Thymus (tissue), 11 donors: ENCODE data around the gene PBX4. TPM values are rescaled to one million over a fixed set of nuclear protein-coding genes. Genes with fewer than 3 reads are reported as not detected.

Source experiments
- DNase-seq, 9 donors: peaks; one replicate each; pipeline ENCODE4 v3.0.0-alpha.2; 2013; ENCODE audit warnings: low spot score in 9 of 9, low read depth in 6 of 9, missing footprints in 1 of 9
- H3K27ac ChIP-seq, 2 donors: one replicate each; pipeline ENCODE4 v1.5.1; 2013; ENCODE audit warnings: control low read depth in 1 of 2, low read depth in 1 of 2, low read length in 1 of 2, mild to moderate bottlenecking in 1 of 2, moderate library complexity in 1 of 2
- H3K27me3 ChIP-seq, 2 donors: one replicate each; pipeline ENCODE4 v1.5.1; 2013; ENCODE audit warnings: low read length in 1 of 2; ENCODE audit not compliant: control insufficient read depth in 2 of 2, insufficient read depth in 1 of 2
- H3K36me3 ChIP-seq, 2 donors: one replicate each; pipeline ENCODE4 v1.5.1; 2013; ENCODE audit warnings: low read length in 1 of 2, mild to moderate bottlenecking in 1 of 2, moderate library complexity in 1 of 2; ENCODE audit not compliant: control insufficient read depth in 2 of 2, insufficient read depth in 2 of 2
- H3K4me1 ChIP-seq, 2 donors: one replicate each; pipeline ENCODE4 v1.5.1; 2013; ENCODE audit warnings: low read length in 2 of 2; ENCODE audit not compliant: control insufficient read depth in 2 of 2, insufficient read depth in 2 of 2
- H3K4me3 ChIP-seq, 2 donors: one replicate each; pipeline ENCODE4 v1.5.1; 2013; ENCODE audit warnings: low read length in 2 of 2, control low read depth in 1 of 2, mild to moderate bottlenecking in 1 of 2
- H3K9me3 ChIP-seq, 2 donors: one replicate each; pipeline ENCODE4 v1.5.1; 2013; ENCODE audit warnings: low read length in 1 of 2, mild to moderate bottlenecking in 1 of 2; ENCODE audit not compliant: control insufficient read depth in 2 of 2, insufficient read depth in 1 of 2
- WGBS: extraction: QIAGEN DNeasy Blood & Tissue Kit; methylation state at CpG from one replicate; pipeline ENCODE4 v1.1.7; 2013; 5-methylcytosine and 5-hydroxymethylcytosine counted together
- polyA plus RNA-seq: library from polyadenylated mRNA; stranded (reverse); fragments of 200-250 nt; gene quantifications from one replicate; pipeline ENCODE4 v1.2.3, GENCODE V29; 2013
- total RNA-seq: library from RNA; stranded (reverse); fragments of 120-200 nt; gene quantifications from one replicate; pipeline ENCODE4 v1.2.4, GENCODE V29; 2013
- donor health status: healthy.

The PBX4 gene
- total and polyA plus RNA-seq, 2 donors, result 4.1 to 26.7 TPM

DNA sequence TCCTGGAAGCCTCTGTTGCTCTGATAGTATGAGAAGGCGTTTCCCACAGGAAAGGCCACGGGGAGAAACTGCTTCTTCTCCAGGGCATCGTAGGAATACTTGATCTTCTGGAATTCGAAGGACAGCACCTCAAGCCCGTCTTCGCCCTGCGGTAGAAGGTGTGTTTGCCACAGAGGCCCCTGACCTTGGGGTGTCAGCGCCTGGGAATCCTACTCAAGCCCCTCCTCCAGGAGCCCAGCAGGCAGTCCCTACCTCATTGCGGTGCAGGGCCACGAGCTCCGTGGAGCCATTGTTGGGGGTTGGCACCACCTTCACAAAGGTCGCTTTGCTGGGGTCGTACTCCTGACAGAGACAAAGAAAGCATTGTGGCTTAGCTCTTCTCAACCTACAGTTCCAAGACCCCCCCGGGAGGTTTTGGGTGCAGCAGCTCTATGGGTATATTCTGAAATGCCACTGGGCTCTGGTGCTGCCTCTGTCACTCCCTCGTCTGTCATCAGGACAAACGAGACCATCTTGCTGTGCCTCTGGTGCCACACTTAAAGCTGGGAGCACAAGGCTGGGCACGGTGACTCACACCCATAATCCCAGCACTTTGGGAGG lies 41.3 kb upstream of the PBX4 start:
- DNase-seq, result no peak
- peaks cover 6 to 23% of the 10 kb centered on the region in 2 donors for H3K4me1 ChIP-seq
- no peaks in the 10 kb centered on the region for H3K27me3 ChIP-seq
- WGBS, result 97% methylated on average over 17 of the region's 17 CpGs
- peaks cover 0 to 3% of the 10 kb centered on the region in 2 donors for H3K9me3 ChIP-seq
- H3K27ac ChIP-seq, result no peak overlapping the region
- peaks cover 54 to 57% of the 10 kb centered on the region in 2 donors for H3K36me3 ChIP-seq
- no peak overlapping the region for H3K4me3 ChIP-seq

DNA sequence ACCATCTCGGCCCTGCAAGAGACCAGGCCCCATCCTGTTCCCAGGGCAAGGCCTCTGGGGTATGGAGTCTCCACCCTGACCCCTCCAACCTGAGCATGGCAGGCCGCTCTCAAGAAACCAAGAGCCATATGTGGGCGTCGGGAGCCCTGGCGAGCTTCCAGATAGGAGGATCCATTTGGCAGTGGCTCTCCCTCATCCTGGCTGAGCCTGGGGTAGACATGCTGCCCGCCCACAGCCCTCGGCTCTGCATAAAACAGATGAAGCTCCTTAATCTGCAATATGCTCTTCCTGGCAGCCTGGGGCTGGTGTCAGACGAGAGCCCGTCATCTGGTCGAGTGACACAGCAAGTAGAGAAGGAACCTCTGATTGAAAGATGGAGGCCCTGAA lies 38.9 kb upstream of the PBX4 start:
- no peak for DNase-seq
- Histone ChIP-seq H3K4me1 (peaks cover 0 to 12% of the 10 kb centered on the region in 2 donors), H3K9me3 (no peaks in the 10 kb centered on the region), H3K27ac (no peak overlapping the region), H3K27me3 (no peaks in the 10 kb centered on the region), H3K36me3 (peaks cover 77 to 79% of the 10 kb centered on the region in 2 donors), H3K4me3 (no peak overlapping the region)
- 96% methylated on average over 10 of the region's 10 CpGs for WGBS

DNA sequence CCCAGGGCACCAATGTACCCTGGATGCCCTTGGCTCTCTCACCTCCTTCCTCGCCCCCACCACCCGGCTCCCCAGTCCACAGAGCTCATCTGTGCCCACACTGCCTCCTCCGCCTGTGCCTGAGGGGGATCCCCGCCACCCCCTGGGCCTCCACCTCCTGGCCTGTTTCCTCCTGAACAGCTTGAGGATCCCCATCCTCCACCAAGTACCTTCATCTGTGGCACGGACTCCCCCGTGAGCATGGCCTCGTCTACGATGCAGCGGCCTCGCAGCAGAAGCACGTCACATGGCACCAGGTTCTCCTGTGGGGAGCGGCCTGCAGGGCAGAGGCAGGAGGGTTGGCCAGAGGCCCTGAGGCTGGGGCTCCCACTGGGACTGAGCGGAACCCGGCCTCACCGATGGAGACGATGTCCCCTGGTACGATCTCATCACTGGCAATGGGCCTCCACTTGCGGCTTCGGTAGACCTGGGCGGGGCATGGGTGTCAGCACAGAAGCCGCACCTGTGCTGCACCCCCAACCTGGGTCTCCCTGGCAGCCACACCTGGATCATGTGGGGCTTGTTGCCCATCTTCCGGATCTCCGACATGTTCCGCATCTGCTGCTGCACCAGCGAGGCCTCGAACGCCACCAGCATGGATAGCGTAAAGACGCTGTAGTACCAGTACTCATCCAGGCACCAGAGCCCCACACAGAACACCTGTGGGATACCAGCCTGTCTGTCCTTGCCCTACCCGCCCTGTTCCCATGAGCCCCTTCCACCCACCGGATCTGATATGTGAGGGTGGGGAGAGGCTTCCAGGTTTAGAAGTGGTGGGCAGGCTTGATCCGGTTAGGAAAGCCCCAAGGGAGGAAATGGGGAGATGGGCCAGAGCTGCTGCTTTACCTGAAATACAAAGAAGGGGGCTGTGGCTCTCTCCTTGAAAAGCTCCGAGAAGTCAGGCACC lies 38.2 kb upstream of the PBX4 start:
- Histone ChIP-seq H3K9me3 (no peaks in the 10 kb centered on the region), H3K36me3 (peaks cover 84 to 85% of the 10 kb centered on the region in 2 donors), H3K27ac (no peak overlapping the region), H3K4me3 (no peak overlapping the region), H3K27me3 (no peaks in the 10 kb centered on the region), H3K4me1 (peaks cover 0 to 5% of the 10 kb centered on the region in 2 donors)
- whole genome bisulfite sequencing, result 97% methylated on average over 33 of the region's 33 CpGs
- DNase-seq, result no peak

DNA sequence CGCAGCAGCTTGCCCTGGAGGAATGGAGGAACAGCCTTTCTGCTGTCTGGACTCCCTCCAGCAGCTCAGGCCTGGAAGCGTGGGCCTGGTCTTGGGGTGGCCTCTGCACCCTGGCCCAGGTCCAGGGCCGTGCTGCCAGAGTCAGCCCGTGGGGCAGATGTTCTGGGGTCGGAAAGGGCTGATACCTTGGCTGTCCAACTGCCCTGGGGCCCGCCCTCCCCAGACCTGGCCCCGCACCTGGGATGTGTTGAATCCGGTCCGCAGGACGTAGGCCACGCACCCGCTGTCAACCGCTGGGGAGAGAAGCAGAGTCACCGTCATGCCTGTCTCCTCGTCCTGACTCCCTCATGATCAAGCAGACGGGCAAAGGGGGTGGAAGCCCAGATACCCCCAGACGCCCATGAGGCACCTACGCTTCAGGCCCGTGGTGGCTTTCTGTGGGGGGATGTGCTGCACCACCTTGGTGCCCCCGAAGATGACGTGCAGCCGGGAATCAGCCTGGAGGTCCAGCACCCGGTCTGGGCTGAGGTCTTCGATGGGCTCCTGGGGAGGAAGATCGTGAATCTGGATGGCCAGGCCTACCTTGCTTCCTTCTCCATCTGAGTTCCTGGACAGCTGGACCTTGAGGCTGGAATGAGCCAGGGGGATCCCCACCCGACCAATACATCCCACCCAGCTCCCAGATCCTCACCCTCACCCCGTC lies 37.3 kb upstream of the PBX4 start:
- no peak for DNase-seq
- no peaks in the 10 kb centered on the region for H3K27me3 ChIP-seq
- no peaks in the 10 kb centered on the region for H3K9me3 ChIP-seq
- peaks cover 91 to 93% of the 10 kb centered on the region in 2 donors for H3K36me3 ChIP-seq
- no peaks in the 10 kb centered on the region for H3K4me1 ChIP-seq
- no peak overlapping the region for H3K27ac ChIP-seq
- no peak overlapping the region for H3K4me3 ChIP-seq
- 98% methylated on average over 27 of the region's 27 CpGs for WGBS

DNA sequence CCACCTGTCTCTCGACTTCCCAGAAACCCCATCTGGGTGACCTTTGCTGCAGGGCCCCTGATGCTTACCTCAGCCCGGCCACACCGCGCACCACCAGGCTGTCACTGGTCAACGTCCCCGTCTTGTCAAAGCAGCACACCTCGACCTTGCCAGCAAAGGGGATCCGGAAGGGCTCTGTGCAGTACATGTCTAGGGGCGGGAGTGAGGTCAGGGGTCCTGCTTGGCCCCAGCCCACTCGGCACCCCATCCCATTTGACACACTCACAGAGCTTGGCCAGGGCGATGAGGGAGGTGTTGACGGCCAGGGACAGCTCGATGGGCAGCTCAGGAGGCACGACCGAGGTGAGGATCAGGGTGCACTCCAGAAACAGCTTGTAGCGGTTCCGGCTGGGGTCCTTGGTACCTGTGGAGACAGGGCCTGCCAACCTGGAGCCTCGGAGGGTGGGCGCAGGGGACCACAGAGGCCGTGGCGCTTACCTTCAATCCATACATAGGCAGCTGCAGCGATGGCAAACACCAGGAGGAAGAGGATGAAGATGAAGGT lies 36.6 kb upstream of the PBX4 start:
- no peak for DNase-seq
- no peak overlapping the region for H3K4me3 ChIP-seq
- H3K36me3 ChIP-seq, result peaks cover 98 to 100% of the 10 kb centered on the region in 2 donors
- H3K27me3 ChIP-seq, result no peaks in the 10 kb centered on the region
- H3K9me3 ChIP-seq, result no peaks in the 10 kb centered on the region
- WGBS, result 97% methylated on average over 22 of the region's 22 CpGs
- H3K4me1 ChIP-seq, result no peaks in the 10 kb centered on the region
- no peak overlapping the region for H3K27ac ChIP-seq

DNA sequence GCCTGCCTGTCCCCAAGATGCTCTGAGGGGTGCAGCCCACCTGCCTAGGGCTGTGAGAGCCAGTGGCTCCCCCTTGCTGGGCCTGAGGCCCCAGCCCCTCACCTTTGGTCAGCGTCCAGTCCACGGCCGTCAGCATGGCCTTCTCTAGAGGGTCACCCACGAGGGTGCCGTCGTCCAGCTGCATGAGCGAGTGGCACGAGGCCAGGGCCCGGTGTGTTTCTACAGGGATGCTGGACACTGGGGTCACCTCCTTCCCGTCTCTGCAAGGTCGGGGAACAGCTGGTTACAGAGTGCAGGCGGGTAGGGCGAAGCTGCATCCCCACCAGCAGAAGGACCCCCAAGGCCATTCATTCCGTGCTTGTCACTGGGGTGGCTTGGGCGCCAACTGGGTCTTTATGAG lies 36.0 kb upstream of the PBX4 start:
- H3K27me3 ChIP-seq, result no peaks in the 10 kb centered on the region
- no peak overlapping the region for H3K4me3 ChIP-seq
- DNase-seq, result no peak
- no peak overlapping the region for H3K27ac ChIP-seq
- 98% methylated on average over 15 of the region's 15 CpGs for WGBS
- no peaks in the 10 kb centered on the region for H3K4me1 ChIP-seq
- no peaks in the 10 kb centered on the region for H3K9me3 ChIP-seq
- peaks cover 97 to 100% of the 10 kb centered on the region in 2 donors for H3K36me3 ChIP-seq

DNA sequence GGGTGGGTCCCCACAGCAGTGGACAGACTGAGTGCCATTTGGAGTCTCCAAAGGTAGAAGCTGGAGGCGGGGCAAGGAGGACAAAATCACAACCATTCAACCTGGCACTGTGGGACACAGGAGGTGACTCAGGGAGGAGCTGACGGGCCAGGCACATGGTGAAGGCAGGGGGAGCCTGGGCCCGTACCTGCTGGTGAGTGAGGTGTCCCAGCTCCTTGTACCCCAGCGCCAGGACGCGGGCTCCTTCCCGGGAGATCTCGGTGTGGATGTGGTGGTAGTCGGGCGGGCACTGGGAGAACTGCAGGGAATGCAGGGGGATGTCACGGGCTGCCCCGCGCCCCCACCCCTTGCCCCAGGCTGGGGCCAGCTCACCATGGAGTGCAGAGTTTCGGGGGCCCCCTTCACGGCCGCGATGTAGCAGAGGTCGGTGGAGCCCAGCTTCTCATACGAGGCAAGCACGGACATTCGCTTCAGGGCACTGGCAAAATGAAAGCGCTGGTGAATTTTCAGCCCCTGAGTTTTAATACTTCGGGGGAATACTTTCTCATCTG lies 35.2 kb upstream of the PBX4 start:
- no peak overlapping the region for H3K27ac ChIP-seq
- peaks cover 95 to 98% of the 10 kb centered on the region in 2 donors for H3K36me3 ChIP-seq
- no peaks in the 10 kb centered on the region for H3K9me3 ChIP-seq
- H3K4me3 ChIP-seq, result no peak overlapping the region
- WGBS, result 97% methylated on average over 23 of the region's 23 CpGs
- no peaks in the 10 kb centered on the region for H3K4me1 ChIP-seq
- no peaks in the 10 kb centered on the region for H3K27me3 ChIP-seq
- DNase-seq, result no peak

DNA sequence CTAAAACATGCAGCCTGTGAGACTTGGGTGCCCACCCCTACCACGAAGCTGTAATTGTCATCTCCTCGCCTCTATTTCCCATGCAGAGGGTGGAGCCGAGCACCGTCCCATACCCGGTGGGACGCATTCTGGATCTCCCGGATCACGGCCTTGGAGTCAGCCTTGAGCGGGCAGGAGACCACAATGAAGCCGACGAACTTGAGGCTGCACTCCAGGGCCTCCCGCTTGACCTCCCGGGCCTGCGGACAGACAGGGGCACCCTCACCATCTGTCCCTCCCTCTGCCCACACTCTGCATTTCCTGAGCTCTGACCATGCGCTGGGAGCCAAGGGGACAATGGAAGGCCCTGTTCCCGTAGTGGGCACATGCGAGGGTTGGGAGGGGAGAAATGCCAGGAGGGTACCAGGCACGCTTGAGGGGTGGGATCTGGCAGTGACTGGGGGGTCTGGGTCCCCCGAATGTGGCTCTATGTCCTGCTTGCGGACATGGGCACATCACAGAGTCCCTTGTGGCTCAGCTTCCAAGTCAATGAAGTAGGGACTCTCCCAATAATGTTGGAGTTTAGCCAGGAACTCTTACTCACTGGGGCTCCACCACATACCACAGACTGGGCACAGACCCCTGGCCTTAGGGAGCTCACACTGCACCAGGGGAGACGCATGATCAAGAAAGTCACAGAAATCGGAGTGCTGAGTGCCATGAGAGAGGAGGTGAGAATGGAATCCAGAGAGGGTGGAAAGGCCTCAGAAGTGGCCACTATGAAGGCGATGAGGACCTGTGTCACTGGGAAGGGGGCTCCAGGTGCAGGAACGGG lies 34.2 kb upstream of the PBX4 start:
- Histone ChIP-seq H3K4me1 (no peaks in the 10 kb centered on the region), H3K4me3 (no peak overlapping the region), H3K9me3 (no peaks in the 10 kb centered on the region), H3K36me3 (peaks cover 88 to 91% of the 10 kb centered on the region in 2 donors), H3K27ac (no peak overlapping the region), H3K27me3 (no peaks in the 10 kb centered on the region)
- no peak for DNase-seq
- WGBS, result 98% methylated on average over 24 of the region's 24 CpGs
